Hematopoietic multipotent progenitor cell treated with erythropoietin and hydrocortisone succinate and interleukin-3 and kit ligand, for 15 days (in vitro differentiated cells): ENCODE results near the gene ECT2L.
"Not testable (repeated sequence)": the region's sequence is repeated elsewhere in the genome, so short reads cannot be mapped to it uniquely, and the experiment has no call there.

Experiments
- DNase-seq: peaks from one replicate; pipeline ENCODE4 v3.0.0-alpha.2; 2015; ENCODE audit warnings: low spot score

ECT2L gene

GRCh38 chr6:138936873-138937272, 141.0 kb downstream of the ECT2L start:
- DNase-seq = not testable (repeated sequence)

- no peak for DNase-seq
Measured at GRCh38 chr6:138943089-138943625, 147.3 kb downstream of the ECT2L start.

- DNase-seq = no peak
Measured at GRCh38 chr6:138944412-138944811, 148.5 kb downstream of the ECT2L start.

DNA sequence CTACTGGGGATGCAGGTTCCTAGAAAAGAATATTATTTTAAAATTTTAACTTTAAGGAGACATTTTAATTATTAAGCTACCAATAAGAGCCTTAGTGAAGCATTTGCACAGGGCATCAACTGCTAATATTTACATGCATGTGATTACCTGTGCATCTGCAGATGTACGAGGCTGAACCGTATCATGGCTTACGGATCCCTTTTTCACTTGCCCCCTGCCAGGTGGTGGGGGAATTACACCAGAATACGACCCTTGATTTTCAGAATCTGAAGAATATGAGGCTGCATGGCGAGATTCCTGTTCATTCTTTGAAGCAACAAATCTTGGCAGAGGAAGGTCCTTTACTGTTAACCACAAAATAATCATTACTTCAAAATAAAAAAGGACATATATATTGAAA, 149.5 kb downstream of the ECT2L start:
- DNase-seq = no peak

GRCh38 chr6:138948004-138948403, 152.1 kb downstream of the ECT2L start:
- no peak for DNase-seq

DNA sequence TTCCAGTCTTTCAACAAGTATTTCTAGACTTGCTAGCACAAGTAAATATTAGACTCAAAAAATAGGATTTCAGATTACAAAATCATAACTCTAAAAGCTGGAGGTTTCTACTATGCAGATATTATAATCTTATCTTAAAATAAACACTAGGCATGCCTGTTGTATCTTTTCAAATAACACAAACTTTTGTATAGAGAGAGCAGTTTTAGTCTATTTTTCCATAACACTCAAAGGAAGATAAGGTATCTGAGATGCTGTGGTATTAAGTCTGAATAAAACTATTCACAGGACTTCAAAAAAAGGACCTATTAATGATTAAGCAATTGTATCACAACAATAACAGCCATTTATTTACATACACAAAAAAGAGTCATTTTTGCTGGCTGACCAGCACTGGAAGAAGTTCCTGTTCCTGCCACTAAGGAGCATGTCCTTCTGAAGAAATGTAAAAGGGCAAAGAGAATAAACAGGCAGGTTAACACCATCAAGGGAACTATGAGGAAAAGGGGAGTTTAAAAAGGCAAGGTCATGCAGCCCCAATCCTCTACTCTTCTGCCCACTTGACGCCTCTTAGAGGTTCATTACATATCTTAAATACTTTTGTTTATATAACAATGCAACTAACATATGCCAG, 152.8 kb downstream of the ECT2L start:
- DNase-seq = no peak

- DNase-seq = no peak
Measured at GRCh38 chr6:138953451-138953850, 157.6 kb downstream of the ECT2L start.
